ENCODE measurements around the gene MAMLD1. TPM values are rescaled to one million over a fixed set of nuclear protein-coding genes. Genes with fewer than 3 reads are reported as not detected.

Gene MAMLD1
- total RNA-seq, 1 donor from 2014 or later, result 0.26 TPM

- DNase-seq (ENCODE audit: low read depth in 2 of 2), result no peak
These were observed 167.7 kb downstream of the MAMLD1 start for GRCh38 chrX:150530821-150531220.

- DNase-seq (ENCODE audit: low read depth in 2 of 2), result no peak
These were observed 168.3 kb downstream of the MAMLD1 start for GRCh38 chrX:150531467-150531866.

- no peak for DNase-seq (ENCODE audit: low read depth in 2 of 2)
These were observed 170.7 kb downstream of the MAMLD1 start for GRCh38 chrX:150533863-150534262.

GRCh38 chrX:150536455-150537116, 173.5 kb downstream of the MAMLD1 start:
- no peak for DNase-seq (ENCODE audit: low read depth in 2 of 2)

GRCh38 chrX:150537851-150538250, 174.7 kb downstream of the MAMLD1 start:
- no peak for DNase-seq (ENCODE audit: low read depth in 2 of 2)

- DNase-seq (ENCODE audit: low read depth in 2 of 2), result no peak
These were observed 177.8 kb downstream of the MAMLD1 start for GRCh38 chrX:150540965-150541364.

GRCh38 chrX:150542846-150543229, 179.7 kb downstream of the MAMLD1 start:
- no peak for DNase-seq (ENCODE audit: low read depth in 2 of 2)

- DNase-seq (ENCODE audit: low read depth in 2 of 2), result no peak
These were observed 180.4 kb downstream of the MAMLD1 start for GRCh38 chrX:150543230-150544155.

- DNase-seq (ENCODE audit: low read depth in 2 of 2), result no peak
These were observed 181.2 kb downstream of the MAMLD1 start for GRCh38 chrX:150544222-150544787.

- DNase-seq (ENCODE audit: low read depth in 2 of 2), result no peak
These were observed 182.0 kb downstream of the MAMLD1 start for GRCh38 chrX:150544835-150545770.

GRCh38 chrX:150546711-150547153, 183.6 kb downstream of the MAMLD1 start:
- DNase-seq (ENCODE audit: low read depth in 2 of 2), result no peak

- peak; percentile 29 to 57 for DNase-seq (ENCODE audit: low read depth in 2 of 2)
These were observed 184.4 kb downstream of the MAMLD1 start for GRCh38 chrX:150547375-150548115.

- DNase-seq (ENCODE audit: low read depth in 2 of 2), result no peak
These were observed 185.1 kb downstream of the MAMLD1 start for GRCh38 chrX:150548251-150548650.

- DNase-seq (ENCODE audit: low read depth in 2 of 2), result no peak
These were observed 185.6 kb downstream of the MAMLD1 start for GRCh38 chrX:150548684-150549083.

- no peak for DNase-seq (ENCODE audit: low read depth in 2 of 2)
These were observed 188.8 kb downstream of the MAMLD1 start for GRCh38 chrX:150551963-150552362.

GRCh38 chrX:150558424-150558823, 195.3 kb downstream of the MAMLD1 start:
- DNase-seq (ENCODE audit: low read depth in 2 of 2), result no peak

All from dermis microvascular lymphatic vessel endothelial cell (primary cell).